Lower lobe of right lung (tissue), 2 donors: ENCODE data around the gene CYP1B1. TPM values are rescaled to one million over a fixed set of nuclear protein-coding genes. Genes with fewer than 3 reads are reported as not detected.
"Not testable (repeated sequence)": the region's sequence is repeated elsewhere in the genome, so short reads cannot be mapped to it uniquely, and the experiment has no call there.

Source experiments
- ATAC-seq, 2 donors: fragments of 200-7000 bp; cut with Tn5 transposase; one replicate each; pipeline ENCODE4 v1.9.1; 2020 to 2022; ENCODE audit warnings: mild to moderate bottlenecking in 2 of 2, moderate library complexity in 2 of 2
- DNase-seq: peaks from one replicate; pipeline ENCODE4 v3.0.0-alpha.2; 2020
- H3K27ac ChIP-seq: fragments of 200-600 bp; one replicate; pipeline ENCODE4 v1.8.0; 2022
- H3K27me3 ChIP-seq: fragments of 200-600 bp; one replicate; pipeline ENCODE4 v1.8.0; 2022; ENCODE audit warnings: low read depth
- H3K36me3 ChIP-seq: fragments of 200-600 bp; one replicate; pipeline ENCODE4 v1.8.0; 2022; ENCODE audit warnings: mild to moderate bottlenecking
- H3K4me1 ChIP-seq: fragments of 200-600 bp; one replicate; pipeline ENCODE4 v1.8.0; 2022
- H3K4me3 ChIP-seq: fragments of 200-600 bp; one replicate; pipeline ENCODE4 v1.8.0; 2022; ENCODE audit warnings: mild to moderate bottlenecking
- H3K9me3 ChIP-seq: fragments of 200-600 bp; one replicate; pipeline ENCODE4 v1.8.0; 2022
- intact Hi-C: fragments of 100-400 bp; cut with DNase I; formaldehyde crosslinking; loops from one replicate; pipeline ENCODE4 v1.11.0; 2022
- total RNA-seq: library from RNA; stranded (reverse); fragmentation: NEBNext Ultra II Directional; extraction: Animal tissue kit (Norgen Biotek cat#: 25700); gene quantifications from one replicate; pipeline ENCODE4 v1.2.1, GENCODE V29; 2021
- TF ChIP-seq, protein P1 (sequence below): fragments of 200-600 bp; IDR thresholded peaks from one replicate; pipeline ENCODE4 v1.8.0; 2022; ENCODE audit warnings: antibody characterized with exemption, mild to moderate bottlenecking
- donor health status: DM: no; HTN: yes; CAD: no; lungs with severe emphysema.

The CYP1B1 gene
- total RNA-seq, 1 donor from 2014 or later = 67.0 TPM

GRCh38 chr2:38082727-38083126, 6.8 kb upstream of the CYP1B1 start:
- DNase-seq, ATAC-seq, H3K27ac ChIP-seq, H3K9me3 ChIP-seq, H3K4me3 ChIP-seq, intact Hi-C loops, H3K36me3 ChIP-seq, H3K27me3 ChIP-seq, H3K4me1 ChIP-seq: not testable (repeated sequence)

DNA sequence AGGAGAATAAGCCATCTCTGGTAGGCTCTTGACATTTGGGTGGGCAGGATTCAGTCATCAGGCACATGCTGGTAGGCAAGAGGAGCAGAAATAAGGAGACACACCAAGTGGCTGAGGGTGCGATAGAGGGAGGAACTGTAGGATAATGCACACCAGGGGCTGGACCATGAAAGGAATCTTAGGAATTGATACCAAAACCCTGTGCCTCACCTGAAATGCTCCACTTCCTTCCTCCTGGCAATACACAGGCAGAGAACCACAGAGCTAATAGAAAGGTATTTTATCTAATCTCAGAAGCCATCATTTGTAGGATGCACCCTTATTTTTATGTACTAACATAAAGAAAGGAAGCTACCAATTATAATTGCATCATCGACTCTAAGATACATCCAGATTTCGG, 4.4 kb upstream of the CYP1B1 start:
- ATAC-seq (no peak), DNase-seq (no peak)
- Histone ChIP-seq H3K4me3 (no peak overlapping the region), H3K9me3 (no peaks in the 10 kb centered on the region), H3K27ac (no peak overlapping the region), H3K27me3 (peaks cover 9% of the 10 kb centered on the region), H3K4me1 (peaks cover 14% of the 10 kb centered on the region), H3K36me3 (no peaks in the 10 kb centered on the region)
- TF ChIP-seq, protein P1, sequence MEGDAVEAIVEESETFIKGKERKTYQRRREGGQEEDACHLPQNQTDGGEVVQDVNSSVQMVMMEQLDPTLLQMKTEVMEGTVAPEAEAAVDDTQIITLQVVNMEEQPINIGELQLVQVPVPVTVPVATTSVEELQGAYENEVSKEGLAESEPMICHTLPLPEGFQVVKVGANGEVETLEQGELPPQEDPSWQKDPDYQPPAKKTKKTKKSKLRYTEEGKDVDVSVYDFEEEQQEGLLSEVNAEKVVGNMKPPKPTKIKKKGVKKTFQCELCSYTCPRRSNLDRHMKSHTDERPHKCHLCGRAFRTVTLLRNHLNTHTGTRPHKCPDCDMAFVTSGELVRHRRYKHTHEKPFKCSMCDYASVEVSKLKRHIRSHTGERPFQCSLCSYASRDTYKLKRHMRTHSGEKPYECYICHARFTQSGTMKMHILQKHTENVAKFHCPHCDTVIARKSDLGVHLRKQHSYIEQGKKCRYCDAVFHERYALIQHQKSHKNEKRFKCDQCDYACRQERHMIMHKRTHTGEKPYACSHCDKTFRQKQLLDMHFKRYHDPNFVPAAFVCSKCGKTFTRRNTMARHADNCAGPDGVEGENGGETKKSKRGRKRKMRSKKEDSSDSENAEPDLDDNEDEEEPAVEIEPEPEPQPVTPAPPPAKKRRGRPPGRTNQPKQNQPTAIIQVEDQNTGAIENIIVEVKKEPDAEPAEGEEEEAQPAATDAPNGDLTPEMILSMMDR = no peak
- intact Hi-C loops = no loop called here

DNA sequence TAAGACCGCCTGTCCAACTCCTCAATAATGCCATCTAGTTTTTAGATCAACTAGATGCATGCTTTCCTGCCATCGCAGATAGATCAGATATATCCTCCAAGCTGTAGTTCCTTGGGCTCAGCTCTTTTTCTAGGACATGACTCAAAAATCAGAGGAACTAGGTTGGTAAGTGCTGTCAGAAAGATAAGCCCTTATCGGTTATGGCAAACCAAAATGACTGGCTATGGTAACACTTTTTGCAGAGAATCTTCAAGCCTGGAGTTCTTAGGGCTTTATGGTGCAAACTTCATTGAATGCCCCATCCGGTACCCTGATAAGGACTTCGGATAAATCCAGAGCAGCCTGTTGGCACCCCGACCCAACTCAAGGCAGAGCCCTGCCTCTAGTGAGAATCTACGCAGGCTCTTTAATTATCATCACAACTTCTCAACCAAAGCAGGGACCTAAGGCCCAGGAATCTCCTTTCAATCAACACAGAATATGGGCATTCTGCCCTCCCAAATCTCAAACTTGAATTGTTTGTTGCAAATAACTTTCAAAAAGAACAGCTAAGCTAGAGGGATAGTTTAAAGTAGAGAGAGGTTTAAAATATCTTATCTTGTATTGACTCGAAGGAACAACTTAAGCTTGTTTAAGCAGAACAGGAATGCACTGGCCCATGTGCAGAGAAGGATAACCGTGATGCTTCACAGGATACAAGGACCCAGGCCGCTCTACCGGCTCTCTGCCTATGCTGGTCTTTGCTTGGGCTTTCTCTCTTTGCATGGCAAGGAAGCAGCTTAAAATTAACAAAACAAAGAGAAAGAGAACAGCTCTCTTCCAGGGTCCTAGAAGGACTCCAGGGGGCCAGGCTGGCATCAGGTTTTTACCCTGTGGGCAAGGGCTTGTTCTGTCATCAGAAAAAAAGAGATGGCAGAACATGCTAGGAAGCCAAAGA, 3.4 kb upstream of the CYP1B1 start:
- no peak overlapping the region for H3K4me3 ChIP-seq
- DNase-seq = no peak
- TF ChIP-seq, protein P1 = no peak
- H3K27me3 ChIP-seq = peaks cover 18% of the 10 kb centered on the region
- ATAC-seq = no peak
- H3K36me3 ChIP-seq = no peaks in the 10 kb centered on the region
- intact Hi-C loops = no loop called here
- peaks cover 23% of the 10 kb centered on the region for H3K4me1 ChIP-seq
- H3K9me3 ChIP-seq = no peaks in the 10 kb centered on the region
- no peak overlapping the region for H3K27ac ChIP-seq

DNA sequence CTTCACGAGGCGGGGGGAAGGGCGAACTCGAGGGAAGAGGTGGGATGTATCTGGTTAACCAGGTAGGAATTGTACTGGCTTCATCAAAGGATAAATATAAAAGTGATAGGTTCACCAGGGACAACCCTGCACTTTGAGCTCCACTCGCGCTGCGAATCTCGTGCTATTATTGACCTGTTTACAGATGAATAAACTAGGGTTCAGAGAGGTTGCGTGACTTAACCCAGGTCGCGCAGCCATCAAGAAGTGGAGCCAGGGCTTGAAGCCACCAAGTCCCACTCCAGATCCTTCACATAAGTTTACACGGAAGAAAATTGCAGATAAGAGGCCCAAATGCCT, 1.4 kb upstream of the CYP1B1 start:
- ATAC-seq = no peak
- DNase-seq = no peak
- Histone ChIP-seq H3K27ac (peak overlapping the region; percentile 92), H3K36me3 (no peaks in the 10 kb centered on the region), H3K4me3 (peak overlapping the region; percentile 65), H3K4me1 (peaks cover 28% of the 10 kb centered on the region), H3K27me3 (peaks cover 18% of the 10 kb centered on the region), H3K9me3 (no peaks in the 10 kb centered on the region)
- TF ChIP-seq, protein P1 = no peak
- intact Hi-C loops = no loop called here

DNA sequence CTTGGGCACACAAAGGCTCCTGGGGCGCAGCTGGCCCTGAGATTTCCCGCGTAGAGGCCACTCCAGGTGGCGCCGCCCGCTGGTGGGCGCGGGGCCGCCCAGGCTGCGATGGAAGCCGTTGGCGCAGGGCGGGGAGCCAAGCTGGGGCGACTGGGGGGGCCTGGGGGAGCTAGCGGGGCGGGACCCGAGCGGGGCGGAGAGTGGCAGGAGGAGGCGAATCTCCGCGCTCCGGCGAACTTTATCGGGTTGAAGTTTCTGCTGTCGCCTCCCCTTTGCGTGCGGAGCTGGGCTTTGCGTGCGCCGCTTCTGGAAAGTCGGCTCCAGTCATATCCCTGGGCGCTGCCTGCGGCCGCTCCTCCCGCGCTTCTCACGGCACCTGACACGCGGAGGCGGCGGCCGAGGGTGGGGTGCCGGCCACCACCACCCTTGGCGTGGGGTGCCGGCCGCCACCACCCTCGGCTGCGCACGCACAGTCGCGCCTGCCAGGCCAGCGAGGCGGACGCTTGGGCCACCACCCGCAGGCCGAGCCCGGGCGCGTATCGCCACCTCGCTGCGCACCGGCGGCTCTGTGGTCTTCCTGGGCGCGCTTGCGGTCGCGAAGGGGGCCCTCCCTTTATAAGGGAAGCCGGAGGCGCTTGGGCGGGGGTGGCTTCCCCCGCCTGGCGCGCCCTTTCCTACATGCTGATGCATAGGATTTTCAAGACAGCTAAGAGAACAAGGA, 919 bp upstream of the CYP1B1 start:
- peak overlapping the region; percentile 65 for H3K4me3 ChIP-seq
- no peaks in the 10 kb centered on the region for H3K36me3 ChIP-seq
- ATAC-seq (peak; percentile 83 to 91), DNase-seq (peak; percentile 90)
- peaks cover 18% of the 10 kb centered on the region for H3K27me3 ChIP-seq
- H3K4me1 ChIP-seq = peaks cover 28% of the 10 kb centered on the region
- TF ChIP-seq, protein P1 = peak; percentile 52
- H3K27ac ChIP-seq = peak overlapping the region; percentile 92
- no peaks in the 10 kb centered on the region for H3K9me3 ChIP-seq
- intact Hi-C loops = no loop called here
